GM23248 (cell line): ENCODE results near the gene THRA. TPM values are rescaled to one million over a fixed set of nuclear protein-coding genes. Genes with fewer than 3 reads are reported as not detected.

ENCODE experiments used
- DNase-seq: peaks from one replicate; pipeline ENCODE4 v3.0.0-alpha.2; 2015
- H2AFZ ChIP-seq: fragments of 200-600 bp; sonication (generic); 2 replicates; pipeline ENCODE4 v1.6.1; 2016; ENCODE audit warnings: antibody characterized with exemption
- H3F3A ChIP-seq: fragments of 200-600 bp; sonication (generic); 2 replicates; pipeline ENCODE4 v1.6.1; 2016; ENCODE audit warnings: mild to moderate bottlenecking, antibody characterized with exemption, mixed run types; ENCODE audit not compliant: insufficient read depth
- H3K27ac ChIP-seq: fragments of 200-600 bp; sonication (generic); 2 replicates; pipeline ENCODE4 v1.5.1; 2016; ENCODE audit warnings: mild to moderate bottlenecking
- H3K27me3 ChIP-seq: fragments of 200-600 bp; sonication (generic); replicated peaks from 2 replicates; pipeline ENCODE4 v1.6.1; 2016; ENCODE audit warnings: mild to moderate bottlenecking; ENCODE audit not compliant: insufficient read depth
- H3K36me3 ChIP-seq: fragments of 200-600 bp; sonication (generic); 2 replicates; pipeline ENCODE4 v1.6.1; 2016; ENCODE audit warnings: low read depth, mild to moderate bottlenecking
- H3K4me1 ChIP-seq: fragments of 200-600 bp; sonication (generic); 2 replicates; pipeline ENCODE4 v1.6.1; 2016; ENCODE audit warnings: mild to moderate bottlenecking; ENCODE audit not compliant: insufficient read depth
- H3K4me2 ChIP-seq: fragments of 200-600 bp; sonication (generic); one replicate; pipeline ENCODE4 v1.6.1; 2016; ENCODE audit warnings: mild to moderate bottlenecking; ENCODE audit not compliant: unreplicated experiment
- H3K4me3 ChIP-seq: fragments of 200-600 bp; sonication (generic); 2 replicates; pipeline ENCODE4 v1.5.1; 2016; ENCODE audit warnings: mild to moderate bottlenecking
- H3K79me2 ChIP-seq: fragments of 200-600 bp; sonication (generic); 2 replicates; pipeline ENCODE4 v1.6.1; 2016; ENCODE audit warnings: mild to moderate bottlenecking; ENCODE audit not compliant: insufficient read depth
- H3K9ac ChIP-seq: fragments of 200-600 bp; sonication (generic); 2 replicates; pipeline ENCODE4 v1.6.1; 2016; ENCODE audit warnings: mild to moderate bottlenecking
- H3K9me2 ChIP-seq: fragments of 200-600 bp; sonication (generic); 2 replicates; pipeline ENCODE4 v1.6.1; 2016; ENCODE audit warnings: mixed run types, mild to moderate bottlenecking, moderate library complexity; ENCODE audit not compliant: insufficient read depth
- H3K9me3 ChIP-seq: fragments of 200-600 bp; sonication (generic); one replicate; pipeline ENCODE4 v1.6.1; 2017; ENCODE audit warnings: low read depth
- H4K20me1 ChIP-seq: fragments of 200-600 bp; sonication (generic); 2 replicates; pipeline ENCODE4 v1.6.0; 2016; ENCODE audit not compliant: insufficient read depth
- EZH2 ChIP-seq: fragments of 200-600 bp; sonication (generic); IDR thresholded peaks from 2 replicates; pipeline ENCODE4 v1.6.1; 2018; ENCODE audit warnings: antibody characterized with exemption, mild to moderate bottlenecking; ENCODE audit not compliant: insufficient read depth, poor library complexity, severe bottlenecking
- EZH2phosphoT487 ChIP-seq: fragments of 200-600 bp; sonication (generic); IDR thresholded peaks from 2 replicates; pipeline ENCODE4 v1.6.1; 2018; ENCODE audit warnings: antibody characterized with exemption, moderate library complexity, mild to moderate bottlenecking, low read depth; ENCODE audit not compliant: insufficient read depth
- WGBS, 2 experiments: methylation state at CpG; one replicate each; pipeline ENCODE4 v1.1.6; 2015 to 2017; ENCODE audit warnings: low lambda C conversion rate in 2 of 2, low coverage in 1 of 2; ENCODE audit errors: missing lambda C conversion rate in 2 of 2; 5-methylcytosine and 5-hydroxymethylcytosine counted together
- in situ Hi-C: fragments of 300-500 bp; cut with MboI; formaldehyde crosslinking; loops from 2 replicates; pipeline ENCODE4 v1.15.0; 2020
- polyA plus RNA-seq: library from polyadenylated mRNA; unstranded; fragments of >200 nt; fragmentation: Nextera tagmentation; extraction: Ambion mirVana; gene quantifications from 2 replicates; pipeline ENCODE4 v1.2.1, GENCODE V29; 2016
- total RNA-seq: library from RNA; depleted of rRNA; stranded (reverse); fragments of >200 nt; shearing (Covaris generic); gene quantifications from 2 replicates; pipeline ENCODE4 v1.2.3, GENCODE V29; 2014

Gene THRA
- total and polyA plus RNA-seq, 2 experiments from 2014 or later = 15.8 to 33.3 TPM

- peaks cover 14% of the 10 kb centered on the region for H3K36me3 ChIP-seq
- in situ Hi-C loops = no loop called here
- 0 out of 2 replicates have a peak overlapping the region, but pooled peaks have one; percentile 20 for H3K9ac ChIP-seq
Observed at GRCh38 chr17:40091691-40092397, 29.1 kb downstream of the THRA start.

GRCh38 chr17:40092581-40092980 lies 29.8 kb downstream of the THRA start:
- peaks cover 14% of the 10 kb centered on the region for H3K79me2 ChIP-seq
- peak overlapping the region; percentile 15; the same call in 1 of the 2 replicates for H3K27ac ChIP-seq
- no peak overlapping the region for H3K4me3 ChIP-seq
- H3K4me2 ChIP-seq = peak overlapping the region; percentile 28
- no peak overlapping the region for H2AFZ ChIP-seq
- H4K20me1 ChIP-seq = no peaks in the 10 kb centered on the region
- peaks cover 5% of the 10 kb centered on the region; the same call in 1 of the 2 replicates for H3F3A ChIP-seq
- DNase-seq = peak; percentile 53
- H3K9me2 ChIP-seq = no peaks in the 10 kb centered on the region
- H3K36me3 ChIP-seq = peaks cover 14% of the 10 kb centered on the region
- no peaks in the 10 kb centered on the region for H3K9me3 ChIP-seq
- H3K9ac ChIP-seq = peak overlapping the region; percentile 20; the same call in 1 of the 2 replicates
- in situ Hi-C loops = no loop called here
- H3K4me1 ChIP-seq = peaks cover 30% of the 10 kb centered on the region
- 32 to 45% methylated on average over 2 to 3 of the region's 3 CpGs for WGBS, 2 experiments
- TF ChIP-seq EZH2 (no peak), EZH2phosphoT487 (no peak)
- H3K27me3 ChIP-seq = no peaks in the 10 kb centered on the region

More at GRCh38 chr17:40091691-40092397, 29.1 kb downstream of the THRA start:
- peaks cover 23% of the 10 kb centered on the region for H3K4me1 ChIP-seq
- no peaks in the 10 kb centered on the region for H4K20me1 ChIP-seq
- peaks cover 3% of the 10 kb centered on the region; the same call in 1 of the 2 replicates for H3F3A ChIP-seq
- H3K9me2 ChIP-seq = no peaks in the 10 kb centered on the region
- H2AFZ ChIP-seq = no peak overlapping the region
- TF ChIP-seq EZH2 = no peak
- TF ChIP-seq EZH2phosphoT487 = no peak
- H3K4me3 ChIP-seq = no peak overlapping the region
- peak; percentile 48 for DNase-seq
- H3K27ac ChIP-seq = peak overlapping the region; percentile 15; the same call in 1 of the 2 replicates
- 62 to 65% methylated on average over 14 to 18 of the region's 18 CpGs for WGBS, 2 experiments
- H3K27me3 ChIP-seq = no peaks in the 10 kb centered on the region
- H3K9me3 ChIP-seq = no peaks in the 10 kb centered on the region
- H3K4me2 ChIP-seq = no peak overlapping the region
- H3K79me2 ChIP-seq = peaks cover 7% of the 10 kb centered on the region

- no peak for TF ChIP-seq EZH2
- no peak for TF ChIP-seq EZH2phosphoT487
- no peak for DNase-seq
- H3K79me2 ChIP-seq = peaks cover 20% of the 10 kb centered on the region
- H3K27me3 ChIP-seq = no peaks in the 10 kb centered on the region
- H3K36me3 ChIP-seq = peaks cover 14% of the 10 kb centered on the region
- H3F3A ChIP-seq = peaks cover 10% of the 10 kb centered on the region; the same call in 1 of the 2 replicates
- H3K4me2 ChIP-seq = peak overlapping the region; percentile 28
- H2AFZ ChIP-seq = no peak overlapping the region
- no peaks in the 10 kb centered on the region for H3K9me2 ChIP-seq
- H3K4me3 ChIP-seq = no peak overlapping the region
- in situ Hi-C loops = no loop called here
- no peaks in the 10 kb centered on the region for H4K20me1 ChIP-seq
- peak overlapping the region; percentile 20 for H3K9ac ChIP-seq
- no peaks in the 10 kb centered on the region for H3K9me3 ChIP-seq
- H3K27ac ChIP-seq = peak overlapping the region; percentile 15
- H3K4me1 ChIP-seq = peaks cover 35% of the 10 kb centered on the region
- 66 to 68% methylated on average over 18 to 29 of the region's 29 CpGs for WGBS, 2 experiments
Observed at GRCh38 chr17:40093005-40093579, 30.3 kb downstream of the THRA start.

GRCh38 chr17:40093580-40094201 lies 30.9 kb downstream of the THRA start:
- H3K36me3 ChIP-seq = peaks cover 14% of the 10 kb centered on the region
- H3K4me2 ChIP-seq = peak overlapping the region; percentile 3
- no peak overlapping the region for H3K4me3 ChIP-seq
- peak; percentile 60 for DNase-seq
- WGBS, 2 experiments = 71 to 73% methylated on average over 16 of the region's 16 CpGs
- H3K27ac ChIP-seq = peak overlapping the region; percentile 15
- H3F3A ChIP-seq = peaks cover 14% of the 10 kb centered on the region
- peaks cover 41% of the 10 kb centered on the region for H3K4me1 ChIP-seq
- no peaks in the 10 kb centered on the region for H3K9me3 ChIP-seq
- H3K79me2 ChIP-seq = peaks cover 20% of the 10 kb centered on the region
- peak overlapping the region; percentile 20 for H3K9ac ChIP-seq
- no peaks in the 10 kb centered on the region for H3K9me2 ChIP-seq
- H2AFZ ChIP-seq = no peak overlapping the region
- no peaks in the 10 kb centered on the region for H4K20me1 ChIP-seq
- in situ Hi-C loops = no loop called here
- no peak for TF ChIP-seq EZH2
- TF ChIP-seq EZH2phosphoT487 = no peak
- no peaks in the 10 kb centered on the region for H3K27me3 ChIP-seq
